Stimulated activated CD8-positive, alpha-beta memory T cell treated with anti-CD3 and anti-CD28 coated beads, Interleukin-15, amount 100 ng/mL, for 1 hour (primary cell): ENCODE data around the gene PLAAT2.
"Not testable (repeated sequence)": the region's sequence is repeated elsewhere in the genome, so short reads cannot be mapped to it uniquely, and the experiment has no call there.

ENCODE experiments used
- DNase-seq: peaks from one replicate; pipeline ENCODE4 v3.0.0-alpha.2; 2020; ENCODE audit warnings: low read depth

Gene PLAAT2

GRCh38 chr11:63578882-63579281 lies 15.7 kb upstream of the PLAAT2 start:
- DNase-seq: not testable (repeated sequence)

DNA sequence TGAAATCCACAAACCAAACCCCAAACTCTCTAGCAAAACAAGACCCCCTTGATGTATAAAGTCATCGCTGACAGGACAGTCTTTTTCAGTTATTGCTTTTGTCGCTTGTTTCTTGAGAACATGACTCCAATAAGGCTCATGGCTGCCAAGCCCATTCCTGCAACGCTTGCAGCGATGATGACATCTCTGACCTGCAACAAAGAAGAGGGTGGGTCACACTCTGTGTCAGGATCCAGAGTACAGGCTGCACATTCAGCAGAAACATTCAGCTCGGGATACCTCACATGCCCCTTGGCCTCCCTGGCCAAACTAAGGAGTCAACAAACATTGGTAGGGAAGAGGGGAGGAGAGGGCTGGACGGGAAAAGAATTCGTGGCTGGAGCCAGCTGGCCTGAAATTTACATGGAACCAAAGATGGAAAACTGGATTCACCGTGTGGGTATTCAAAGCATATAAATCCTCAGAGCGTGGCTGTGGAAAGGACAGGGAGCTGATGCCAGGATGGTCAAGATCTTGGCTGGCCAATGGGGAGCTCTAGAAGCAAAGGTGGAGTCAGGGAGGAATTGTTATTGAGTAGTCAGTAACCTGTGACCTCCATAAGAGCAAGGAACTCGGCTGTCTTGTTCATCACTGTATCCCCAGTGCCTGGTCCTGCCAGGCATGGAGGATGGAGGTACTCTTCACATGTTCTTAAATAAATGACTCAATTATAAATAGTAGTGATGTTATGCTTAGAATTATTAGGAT lies 11.8 kb upstream of the PLAAT2 start:
- no peak for DNase-seq

- DNase-seq: no peak
These were observed 11.0 kb upstream of the PLAAT2 start for GRCh38 chr11:63573881-63574855.

DNA sequence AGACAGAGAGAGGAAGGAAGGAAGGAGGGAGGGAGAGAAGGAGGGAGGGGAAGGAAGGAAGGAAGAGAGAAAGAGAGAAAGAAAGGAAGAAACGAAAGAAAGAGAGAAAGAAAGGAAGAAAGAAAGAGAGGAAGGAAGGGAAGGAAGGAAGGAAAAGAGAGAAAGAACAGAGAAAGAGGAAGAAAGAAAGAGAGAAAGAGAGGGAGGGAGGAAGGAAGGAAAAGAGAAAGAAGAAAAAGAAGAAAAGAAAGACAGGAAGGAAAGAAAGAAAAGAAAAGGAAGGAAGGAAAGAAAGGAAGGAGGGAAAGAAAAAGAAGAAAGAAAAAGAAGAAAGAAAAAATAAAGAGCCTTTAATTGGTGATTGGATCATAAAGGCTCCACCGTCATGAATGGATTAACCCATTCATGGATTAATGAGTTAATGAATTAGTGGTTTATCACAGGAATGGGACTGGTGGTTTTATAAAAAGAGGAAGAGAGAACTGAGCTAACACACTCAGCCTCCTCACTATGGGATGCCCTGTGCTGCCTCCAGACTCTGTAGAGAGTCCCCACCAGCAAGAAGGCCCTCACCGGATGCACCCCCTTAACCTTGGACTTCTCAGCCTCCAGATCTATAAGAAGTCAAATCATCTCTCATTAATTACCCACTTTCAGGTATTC lies 9.0 kb upstream of the PLAAT2 start:
- DNase-seq: no peak

- no peak for DNase-seq
These were observed 6.4 kb upstream of the PLAAT2 start for GRCh38 chr11:63569570-63569969.

DNA sequence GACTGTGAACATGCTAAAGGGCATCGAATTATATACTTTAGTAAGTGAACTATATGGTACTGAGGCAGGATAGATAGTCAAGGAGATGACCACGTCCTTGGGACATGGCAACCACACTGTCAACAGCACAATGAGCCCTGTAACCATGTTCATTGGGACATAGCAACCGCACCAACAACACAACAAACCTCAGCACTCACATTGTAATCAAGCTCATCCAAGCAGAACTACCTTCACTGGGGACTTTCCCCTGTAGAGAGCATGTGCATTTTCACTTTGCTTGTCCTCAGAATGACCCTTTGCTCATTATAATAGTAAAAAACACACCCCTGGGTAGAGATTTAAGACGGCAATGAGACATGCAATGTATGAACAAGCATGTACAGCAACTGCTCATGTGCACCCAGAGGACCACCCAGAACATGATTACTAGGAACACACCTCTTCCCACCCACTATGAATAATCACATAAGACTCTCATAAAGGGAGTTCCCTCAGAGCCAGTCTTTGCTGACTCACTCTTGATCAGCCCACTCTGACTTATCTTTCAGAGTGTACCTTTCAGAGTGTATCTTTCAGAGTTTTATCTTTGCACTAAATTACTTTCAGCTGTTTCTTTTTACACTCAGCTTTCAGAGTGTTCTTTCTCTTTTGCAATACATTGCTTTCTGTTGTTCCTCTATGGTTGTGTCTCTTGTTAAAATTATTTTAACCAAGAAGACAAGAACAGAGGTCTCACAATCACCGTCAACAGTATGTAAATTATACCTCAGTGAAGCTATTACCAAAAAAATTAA lies 4.1 kb upstream of the PLAAT2 start:
- no peak for DNase-seq

GRCh38 chr11:63564784-63565350 lies 1.7 kb upstream of the PLAAT2 start:
- DNase-seq: no peak

DNA sequence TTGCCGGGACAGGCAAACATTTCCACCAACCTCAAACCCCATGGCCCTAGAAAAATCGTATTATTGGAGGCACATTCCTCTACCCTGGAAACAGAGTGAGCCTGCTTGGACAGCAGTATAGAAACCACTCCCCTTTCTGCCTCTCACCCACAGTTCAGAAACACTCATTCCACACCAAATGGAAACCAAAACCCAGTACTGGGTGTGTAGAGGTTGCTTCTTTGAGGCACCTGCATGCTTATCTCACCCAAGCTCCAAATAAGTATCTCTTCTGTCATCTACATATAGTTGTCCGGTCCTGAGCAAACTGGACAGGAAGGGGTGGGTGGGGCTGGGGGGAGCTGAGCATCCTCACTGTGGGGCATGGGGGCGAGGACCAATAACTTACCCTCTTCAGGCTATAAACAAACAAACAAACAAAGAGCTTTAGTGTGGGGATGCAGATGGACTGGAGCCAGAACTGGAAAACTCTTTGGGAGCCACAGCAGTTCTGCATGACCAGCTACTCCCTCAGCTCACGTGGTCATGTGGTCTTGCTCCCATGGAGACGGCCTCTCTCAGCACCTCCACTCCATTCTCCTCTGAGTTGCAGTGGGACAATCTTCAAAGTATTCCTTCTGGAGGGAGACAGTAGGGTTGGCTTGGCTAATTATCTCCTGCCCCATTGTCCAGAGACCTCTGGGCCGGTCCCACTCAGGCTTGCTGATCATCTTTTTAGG lies 1.0 kb upstream of the PLAAT2 start:
- no peak for DNase-seq

DNA sequence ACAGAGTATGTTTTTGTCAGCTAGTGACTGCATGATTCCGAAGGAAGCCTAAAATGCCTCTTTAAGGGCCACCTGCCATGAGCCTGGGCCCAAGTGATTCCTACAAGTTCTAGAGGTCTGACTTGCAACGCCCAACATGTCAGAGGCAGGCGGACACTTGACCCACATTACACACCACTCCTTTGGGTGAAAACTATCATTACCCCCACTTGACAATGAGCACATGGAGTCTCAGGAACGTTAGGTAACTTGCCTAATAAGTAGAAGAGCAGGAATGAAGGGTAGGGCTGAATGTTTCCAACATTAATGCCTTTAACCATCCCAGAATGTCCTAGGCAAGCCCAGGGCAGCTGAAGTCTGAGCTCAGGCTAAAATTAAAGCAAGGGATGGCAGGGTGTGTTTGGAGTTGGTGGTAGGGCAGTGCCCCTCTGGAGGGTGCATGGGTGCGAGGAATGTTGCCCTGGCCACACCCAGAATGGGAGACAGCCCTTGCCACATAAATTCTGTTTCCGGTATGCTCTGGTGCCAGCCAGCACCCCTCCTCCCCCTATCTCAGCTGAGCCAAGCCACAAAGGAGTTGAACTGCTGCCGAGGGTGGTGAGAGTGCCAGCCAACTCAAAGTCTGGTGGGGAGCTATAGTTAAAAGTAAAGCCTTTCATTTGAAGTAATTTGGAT lies 2.5 kb downstream of the PLAAT2 start:
- no peak for DNase-seq

DNA sequence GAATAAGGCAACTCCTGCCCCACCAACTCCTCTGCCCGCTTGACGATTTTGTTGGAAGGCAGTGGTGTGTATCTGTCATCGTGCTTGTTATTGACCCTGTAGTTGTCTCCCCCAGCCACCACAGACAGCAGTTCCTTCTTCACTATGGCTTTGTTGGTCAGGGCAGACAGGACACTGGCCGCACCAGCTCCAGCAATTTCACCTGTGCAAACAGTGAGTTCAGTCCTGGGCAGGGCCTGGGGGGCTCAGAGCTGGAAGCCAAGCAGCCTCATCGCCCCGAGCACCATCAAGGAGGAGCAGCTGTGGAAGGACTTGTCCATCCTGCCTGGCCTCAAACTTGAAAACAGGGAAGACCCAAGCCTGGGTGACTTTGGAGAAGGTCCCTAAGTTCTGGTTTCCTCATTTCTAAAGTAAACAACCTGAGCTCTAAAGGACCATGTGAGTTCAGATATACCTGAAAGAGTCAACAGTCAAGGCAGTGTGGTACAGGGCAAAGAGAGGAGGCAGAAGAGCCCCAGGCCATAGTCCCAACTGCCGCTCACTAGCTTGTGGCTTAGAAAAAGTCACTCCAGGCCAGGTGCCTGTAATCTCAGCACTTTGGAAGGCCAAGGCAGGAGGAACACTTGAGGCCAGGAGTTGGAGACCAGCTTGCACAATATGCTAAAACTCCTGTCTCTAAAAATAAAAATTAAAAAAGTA lies 4.6 kb downstream of the PLAAT2 start:
- DNase-seq: no peak

GRCh38 chr11:63557570-63557969 lies 5.6 kb downstream of the PLAAT2 start:
- no peak for DNase-seq

DNA sequence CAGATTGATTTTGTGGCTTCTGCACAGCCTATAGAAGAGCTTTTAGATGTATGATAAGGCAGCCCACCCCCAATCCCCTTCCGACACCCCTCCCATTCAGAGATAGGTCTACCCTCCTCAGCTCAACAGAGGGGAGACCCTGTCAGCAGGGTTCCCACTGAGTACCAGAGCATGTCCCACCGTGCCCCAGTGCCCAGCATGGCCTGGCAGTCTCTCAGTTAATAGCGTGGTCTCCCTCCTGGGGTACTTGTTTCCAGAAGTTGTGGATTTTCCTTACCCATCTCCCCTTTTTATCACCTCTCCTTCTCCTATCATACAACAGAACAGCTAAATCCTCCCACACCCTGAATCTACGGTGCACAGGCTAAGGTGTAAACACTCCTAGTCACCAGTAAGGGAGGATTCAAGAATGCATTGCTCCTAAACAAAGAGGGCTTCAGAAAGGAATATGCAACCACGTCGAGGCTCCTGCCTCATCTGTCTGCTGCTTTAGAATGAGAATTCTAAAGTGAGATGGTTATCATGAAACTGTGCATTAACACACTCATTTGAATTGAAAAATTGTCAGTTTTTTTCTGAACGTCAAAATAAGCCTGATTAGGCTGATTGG lies 6.7 kb downstream of the PLAAT2 start:
- no peak for DNase-seq

- DNase-seq: no peak
These were observed 8.3 kb downstream of the PLAAT2 start for GRCh38 chr11:63554877-63555223.

DNA sequence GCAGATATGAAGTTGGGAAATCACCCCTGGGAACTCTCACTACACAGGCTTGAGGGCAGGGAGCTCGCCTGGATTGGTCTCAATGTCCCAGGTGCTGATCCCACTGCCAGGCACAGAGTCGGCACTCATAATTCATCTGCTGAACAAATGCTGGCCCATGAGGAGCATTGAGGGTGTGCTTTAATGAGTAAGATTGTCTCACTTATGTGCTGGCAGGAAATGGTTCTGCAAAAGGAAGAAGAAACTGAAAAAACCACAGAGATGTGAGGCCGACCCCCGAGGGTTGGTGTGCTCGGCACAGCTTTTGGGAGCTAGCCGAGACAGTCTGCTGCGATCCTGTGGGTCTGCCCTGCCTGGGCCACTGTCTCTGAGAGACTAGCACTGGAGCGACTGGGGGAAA lies 9.4 kb downstream of the PLAAT2 start:
- no peak for DNase-seq

GRCh38 chr11:63552921-63553320 lies 10.3 kb downstream of the PLAAT2 start:
- DNase-seq: no peak

GRCh38 chr11:63551889-63552266 lies 11.3 kb downstream of the PLAAT2 start:
- no peak for DNase-seq

GRCh38 chr11:63551091-63551888 lies 11.9 kb downstream of the PLAAT2 start:
- no peak for DNase-seq

DNA sequence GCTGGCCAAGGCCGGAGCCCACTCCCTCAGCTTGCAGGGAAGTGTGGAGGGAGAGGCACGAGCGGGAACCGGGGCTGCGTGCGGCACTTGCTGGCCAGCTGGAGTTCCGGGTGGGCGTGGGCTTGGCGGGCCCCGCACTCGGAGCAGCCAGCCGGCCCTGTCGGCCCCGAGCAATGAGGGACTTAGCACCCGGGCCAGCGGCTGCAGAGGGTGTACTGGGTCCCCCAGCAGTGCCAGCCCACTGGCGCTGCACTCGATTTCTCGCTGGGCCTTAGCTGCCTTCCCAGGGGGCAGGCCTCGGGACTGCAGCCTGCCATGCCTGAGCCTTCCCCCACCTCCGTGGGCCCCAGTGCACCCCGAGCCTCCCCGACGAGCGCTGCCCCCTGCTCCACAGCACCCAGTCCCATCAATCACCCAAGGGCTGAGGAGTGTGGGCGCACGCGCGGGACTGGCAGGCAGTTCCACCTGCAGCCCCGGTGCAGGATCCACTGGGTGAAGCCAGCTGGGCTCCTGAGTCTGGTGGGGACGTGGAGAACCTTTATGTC lies 13.0 kb downstream of the PLAAT2 start:
- not testable (repeated sequence) for DNase-seq
